HG03097 (cell line): ENCODE measurements around the gene CASP3.
"Not testable (repeated sequence)": the region's sequence is repeated elsewhere in the genome, so short reads cannot be mapped to it uniquely, and the experiment has no call there.

Experiments used
- ATAC-seq: cut with Tn5 transposase; IDR thresholded peaks from one replicate; pipeline ENCODE4 v1.9.1; 2021; ENCODE audit not compliant: unreplicated experiment, low FRiP score

The CASP3 gene

GRCh38 chr4:184598753-184599491, 50.3 kb downstream of the CASP3 start:
- no peak for ATAC-seq

GRCh38 chr4:184596617-184597185, 52.5 kb downstream of the CASP3 start:
- no peak for ATAC-seq

- no peak for ATAC-seq
Measured at GRCh38 chr4:184596044-184596616, 53.1 kb downstream of the CASP3 start.

- no peak for ATAC-seq
Measured at GRCh38 chr4:184595430-184595829, 53.8 kb downstream of the CASP3 start.

- no peak for ATAC-seq
Measured at GRCh38 chr4:184593461-184593860, 55.8 kb downstream of the CASP3 start.

- not testable (repeated sequence) for ATAC-seq
Measured at GRCh38 chr4:184591747-184592270, 57.4 kb downstream of the CASP3 start.

- no peak for ATAC-seq
Measured at GRCh38 chr4:184591070-184591677, 58.1 kb downstream of the CASP3 start.

GRCh38 chr4:184590196-184590595, 59.1 kb downstream of the CASP3 start:
- ATAC-seq = no peak

GRCh38 chr4:184588893-184589292, 60.4 kb downstream of the CASP3 start:
- ATAC-seq = no peak

GRCh38 chr4:184587701-184588100, 61.5 kb downstream of the CASP3 start:
- no peak for ATAC-seq

GRCh38 chr4:184587221-184587620, 62.0 kb downstream of the CASP3 start:
- ATAC-seq = no peak

GRCh38 chr4:184583738-184584502, 65.3 kb downstream of the CASP3 start:
- no peak for ATAC-seq
